Panc1 (cell line): ENCODE results near the gene TNP1.

Source experiments
- SIN3A ChIP-seq: IDR thresholded peaks from 2 replicates; pipeline ENCODE4 v1.6.1; 2012; ENCODE audit warnings: low read depth, mild to moderate bottlenecking, low read length, moderate library complexity, borderline replicate concordance; ENCODE audit not compliant: insufficient read depth
- TF ChIP-seq, protein P1 (sequence below): fragments of 450-650 bp; IDR thresholded peaks from 2 replicates; pipeline ENCODE4 v1.5.1; 2017; ENCODE audit warnings: mild to moderate bottlenecking

DNA sequence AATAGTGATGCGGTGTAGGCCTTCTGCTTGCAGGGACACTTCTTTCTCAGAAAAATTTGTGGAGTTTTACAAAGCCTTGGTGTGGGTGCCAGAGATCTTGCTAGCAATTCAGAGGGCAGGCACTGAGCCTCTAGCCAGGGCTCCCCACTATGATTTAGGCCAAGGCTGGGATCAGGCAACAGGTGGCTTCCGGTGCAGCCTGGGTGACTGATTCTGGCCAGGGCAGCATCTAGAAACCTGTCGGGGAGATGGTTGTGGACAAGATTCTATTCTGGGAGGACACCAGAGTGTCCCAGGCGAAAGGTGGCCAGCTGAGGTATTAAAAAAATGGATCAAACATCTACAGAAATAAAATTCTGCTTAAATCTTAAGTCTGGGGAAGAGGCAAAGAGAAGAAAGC, 21.5 kb upstream of the TNP1 start:
- TF ChIP-seq, protein P1, sequence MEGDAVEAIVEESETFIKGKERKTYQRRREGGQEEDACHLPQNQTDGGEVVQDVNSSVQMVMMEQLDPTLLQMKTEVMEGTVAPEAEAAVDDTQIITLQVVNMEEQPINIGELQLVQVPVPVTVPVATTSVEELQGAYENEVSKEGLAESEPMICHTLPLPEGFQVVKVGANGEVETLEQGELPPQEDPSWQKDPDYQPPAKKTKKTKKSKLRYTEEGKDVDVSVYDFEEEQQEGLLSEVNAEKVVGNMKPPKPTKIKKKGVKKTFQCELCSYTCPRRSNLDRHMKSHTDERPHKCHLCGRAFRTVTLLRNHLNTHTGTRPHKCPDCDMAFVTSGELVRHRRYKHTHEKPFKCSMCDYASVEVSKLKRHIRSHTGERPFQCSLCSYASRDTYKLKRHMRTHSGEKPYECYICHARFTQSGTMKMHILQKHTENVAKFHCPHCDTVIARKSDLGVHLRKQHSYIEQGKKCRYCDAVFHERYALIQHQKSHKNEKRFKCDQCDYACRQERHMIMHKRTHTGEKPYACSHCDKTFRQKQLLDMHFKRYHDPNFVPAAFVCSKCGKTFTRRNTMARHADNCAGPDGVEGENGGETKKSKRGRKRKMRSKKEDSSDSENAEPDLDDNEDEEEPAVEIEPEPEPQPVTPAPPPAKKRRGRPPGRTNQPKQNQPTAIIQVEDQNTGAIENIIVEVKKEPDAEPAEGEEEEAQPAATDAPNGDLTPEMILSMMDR: no peak
- no peak for TF ChIP-seq SIN3A
